Endothelial cell of umbilical vein (primary cell): ENCODE measurements around the gene FAM131B. TPM values are rescaled to one million over a fixed set of nuclear protein-coding genes. Genes with fewer than 3 reads are reported as not detected.

Experiments used
- BruUV-seq: library from RNA; stranded (reverse); fragments of 400-500 nt; replicated peaks from 2 replicates; lab custom pipeline; 2021; lab: Mats Ljungman, UMichigan
- CTCF ChIA-PET: fragments of 300-600, 350-600 bp; sonication (Branson Sonifier 250); formaldehyde crosslinking; loops from one replicate; lab custom pipeline; 2021; ENCODE audit warnings: antibody characterized with exemption, inconsistent platforms; lab: Charles Lee
- POLR2A ChIA-PET: fragments of 300-600, 350-600 bp; sonication (Branson Sonifier 250); formaldehyde crosslinking; loops from one replicate; lab custom pipeline; 2021; ENCODE audit warnings: antibody characterized with exemption, inconsistent platforms; lab: Charles Lee
- DNase-seq: peaks from one replicate; pipeline ENCODE4 v3.0.0-alpha.2; 2011; ENCODE audit warnings: low read depth, low spot score
- FAIRE-seq: peaks from 2 replicates; lab custom pipeline; 2011; peaks lifted over from hg19 to GRCh38; lab: Jason Lieb, UNC
- H2AFZ ChIP-seq: 2 replicates; pipeline ENCODE4 v1.6.0; 2012; ENCODE audit warnings: low read depth, low read length, control low read depth, inconsistent platforms
- H3K27ac ChIP-seq: 2 replicates; pipeline ENCODE4 v1.5.1; 2011; ENCODE audit warnings: low read depth, mild to moderate bottlenecking, control low read depth, low read length, moderate library complexity; ENCODE audit not compliant: insufficient read depth
- H3K27me3 ChIP-seq, 2 experiments: 2 replicates each; pipeline versions ENCODE4 v1.6.0 to v1.6.1; 2011; ENCODE audit warnings: low read length in 2 of 2, mixed read lengths in 1 of 2; ENCODE audit not compliant: control insufficient read depth in 2 of 2, insufficient read depth in 2 of 2
- H3K36me3 ChIP-seq, 2 experiments: 2 replicates in 1 of 2; 3 replicates in 1 of 2; pipeline ENCODE4 v1.5.1; 2011; ENCODE audit warnings: low read length in 2 of 2, mild to moderate bottlenecking in 1 of 2, moderate library complexity in 1 of 2; ENCODE audit not compliant: control insufficient read depth in 2 of 2, insufficient read depth in 2 of 2; ENCODE audit errors: extremely low read depth in 1 of 2
- H3K4me1 ChIP-seq: 3 replicates; pipeline ENCODE4 v1.5.1; 2011; ENCODE audit warnings: mild to moderate bottlenecking, low read length; ENCODE audit not compliant: control insufficient read depth, insufficient read depth; ENCODE audit errors: extremely low read depth
- H3K4me2 ChIP-seq: 2 replicates; pipeline ENCODE4 v1.6.1; 2011; ENCODE audit warnings: low read length, control low read depth, mixed read lengths; ENCODE audit not compliant: insufficient read depth
- H3K4me3 ChIP-seq, 3 experiments: fragments of 200-600 bp in 1 of 3; sonication (generic), shearing (Covaris generic) in 1 of 3; replicated peaks in 1 of 3; 2 replicates each; pipeline ENCODE4 v1.5.1; 2011 to 2016; ENCODE audit warnings: control low read depth in 3 of 3, low read length in 3 of 3, mild to moderate bottlenecking in 2 of 3, inconsistent platforms in 1 of 3, low read depth in 1 of 3, moderate library complexity in 1 of 3; ENCODE audit not compliant: insufficient read depth in 1 of 3
- H3K79me2 ChIP-seq: 2 replicates; pipeline ENCODE4 v1.6.0; 2012; ENCODE audit warnings: low read length, inconsistent platforms; ENCODE audit not compliant: control insufficient read depth, insufficient read depth
- H3K9ac ChIP-seq: replicated peaks from 2 replicates; pipeline ENCODE3; 2011; ENCODE audit warnings: low read length, control low read depth; ENCODE audit not compliant: insufficient read depth; ENCODE audit errors: extremely low read depth
- H3K9me1 ChIP-seq: replicated peaks from 3 replicates; pipeline ENCODE4 v1.6.0; 2011; ENCODE audit warnings: mild to moderate bottlenecking, low read length; ENCODE audit not compliant: control insufficient read depth, insufficient read depth; ENCODE audit errors: extremely low read depth
- H3K9me3 ChIP-seq: replicated peaks from 2 replicates; pipeline ENCODE4 v1.5.1; 2012; ENCODE audit warnings: low read length, inconsistent platforms; ENCODE audit not compliant: control insufficient read depth, insufficient read depth
- H4K20me1 ChIP-seq: replicated peaks from 2 replicates; pipeline ENCODE3; 2011; ENCODE audit warnings: mild to moderate bottlenecking, low read length; ENCODE audit not compliant: control insufficient read depth, insufficient read depth; ENCODE audit errors: extremely low read depth
- EZH2 ChIP-seq: IDR thresholded peaks from 2 replicates; pipeline ENCODE4 v1.6.1; 2012; ENCODE audit warnings: borderline replicate concordance, low read depth, mild to moderate bottlenecking, moderate library complexity, low read length, inconsistent platforms; ENCODE audit not compliant: severe bottlenecking
- FOS ChIP-seq: IDR thresholded peaks from 2 replicates; pipeline ENCODE4 v1.6.1; 2011; ENCODE audit warnings: mild to moderate bottlenecking, low read length, moderate library complexity, borderline replicate concordance; ENCODE audit not compliant: insufficient read depth
- GATA2 ChIP-seq: IDR thresholded peaks from 2 replicates; pipeline ENCODE4 v1.7.0; 2011; ENCODE audit warnings: low read depth, mild to moderate bottlenecking, moderate library complexity, mixed read lengths, low read length; ENCODE audit not compliant: insufficient read length, insufficient read depth
- JUN ChIP-seq: IDR thresholded peaks from 2 replicates; pipeline ENCODE4 v1.6.1; 2011; ENCODE audit warnings: borderline replicate concordance, low read depth; ENCODE audit not compliant: insufficient read length, insufficient read depth
- MAX ChIP-seq: IDR thresholded peaks from 2 replicates; pipeline ENCODE4 v1.6.1; 2011; ENCODE audit not compliant: insufficient read depth, insufficient read length
- MYC ChIP-seq: IDR thresholded peaks from one replicate; pipeline ENCODE4 v1.6.1; 2011; ENCODE audit warnings: mild to moderate bottlenecking, low read depth, low read length
- POLR2A ChIP-seq: IDR thresholded peaks from 2 replicates; pipeline ENCODE4 v1.6.1; 2012; ENCODE audit warnings: low read depth, mild to moderate bottlenecking, control low read depth, low read length
- POLR2AphosphoS5 ChIP-seq: IDR thresholded peaks from 2 replicates; pipeline ENCODE4 v1.6.1; 2012; ENCODE audit warnings: low read depth, mild to moderate bottlenecking, control low read depth, low read length, moderate library complexity; ENCODE audit not compliant: insufficient read depth
- dilution Hi-C: fragments of 300-500 bp; cut with MboI; formaldehyde crosslinking; loops from one replicate; pipeline ENCODE4 v1.15.0; 2019; ENCODE audit warnings: low sequenced_read_pairs; ENCODE audit not compliant: extremely low pct_ligation_motif_present
- intact Hi-C: fragments of 100-400 bp; cut with micrococcal nuclease; formaldehyde crosslinking; loops from one replicate; pipeline ENCODE4 v1.10.0; 2022
- polyA plus RNA-seq, 4 experiments: library from polyadenylated mRNA; depleted of rRNA in 3 of 4; stranded (reverse) in 3 of 4; unstranded in 1 of 4; fragments of >200 nt; gene quantifications; 2 replicates each; pipeline versions ENCODE4 v1.2.1 to v1.2.3, GENCODE V29; 2011 to 2012; ENCODE audit warnings: missing spikeins in 1 of 4
- total RNA-seq: library from RNA; stranded (reverse); gene quantifications from 2 replicates; pipeline ENCODE4 v1.2.3, GENCODE V29; 2021
- TF ChIP-seq, protein P1 (sequence below), 2 donors: IDR thresholded peaks; 1 replicate in 1 of 2; 2 replicates in 1 of 2; pipeline ENCODE4 v1.5.1; 2011; ENCODE audit warnings: low read length in 2 of 2, mild to moderate bottlenecking in 2 of 2, moderate library complexity in 2 of 2, control low read depth in 1 of 2, inconsistent platforms in 1 of 2, low read depth in 1 of 2; ENCODE audit not compliant: insufficient read depth in 1 of 2; ENCODE audit errors: extremely low read depth in 1 of 2

The FAM131B gene
- total and polyA plus RNA-seq, 2 donors (not counting 3 experiments of a cell fraction or from before 2014, with no cell fraction given): 1.6 to 1.8 TPM

DNA sequence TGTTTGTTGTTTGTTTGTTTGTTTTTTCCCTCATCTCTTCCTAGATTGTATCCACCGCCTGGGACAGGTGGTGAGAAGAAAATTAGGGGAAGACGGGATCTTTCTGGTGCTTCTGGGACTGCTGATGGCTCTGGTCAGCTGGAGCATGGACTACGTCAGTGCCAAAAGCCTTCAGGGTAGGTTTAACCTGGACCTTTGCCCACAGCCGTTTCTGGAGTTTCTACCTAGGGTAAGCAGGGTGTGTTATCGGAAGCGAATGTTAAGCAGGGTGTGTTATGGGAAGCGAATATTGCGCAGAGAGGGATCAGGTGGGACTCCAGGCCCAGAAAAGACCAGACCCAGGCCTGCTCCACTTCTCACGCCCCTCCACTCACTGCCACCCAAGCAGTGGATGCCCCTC is 41.9 kb downstream of the FAM131B start:
- Histone ChIP-seq H3K27ac (no peak overlapping the region), H2AFZ (no peak overlapping the region), H3K4me3 (no peak overlapping the region), H3K36me3 (no peaks in the 10 kb centered on the region), H4K20me1 (no peaks in the 10 kb centered on the region), H3K4me2 (no peak overlapping the region), H3K9me3 (no peaks in the 10 kb centered on the region), H3K4me1 (no peaks in the 10 kb centered on the region), H3K79me2 (no peaks in the 10 kb centered on the region), H3K27me3 (peaks cover 0 to under 1% of the 10 kb centered on the region in 2 experiments), H3K9ac (no peak overlapping the region), H3K9me1 (no peaks in the 10 kb centered on the region)
- FAIRE-seq: no peak
- ChIA-PET CTCF (interaction anchor here (1.0 kb wide), 1 partner anchor 9 kb away, joined by 3 read pairs; no protein-coding TSS in a partner anchor), POLR2A (no interaction called here)
- no TSS peak for BruUV-seq
- TF ChIP-seq GATA2 (no peak), POLR2AphosphoS5 (no peak), POLR2A (no peak), MYC (no peak), FOS (no peak), EZH2 (no peak), MAX (no peak), JUN (no peak)
- TF ChIP-seq, protein P1, sequence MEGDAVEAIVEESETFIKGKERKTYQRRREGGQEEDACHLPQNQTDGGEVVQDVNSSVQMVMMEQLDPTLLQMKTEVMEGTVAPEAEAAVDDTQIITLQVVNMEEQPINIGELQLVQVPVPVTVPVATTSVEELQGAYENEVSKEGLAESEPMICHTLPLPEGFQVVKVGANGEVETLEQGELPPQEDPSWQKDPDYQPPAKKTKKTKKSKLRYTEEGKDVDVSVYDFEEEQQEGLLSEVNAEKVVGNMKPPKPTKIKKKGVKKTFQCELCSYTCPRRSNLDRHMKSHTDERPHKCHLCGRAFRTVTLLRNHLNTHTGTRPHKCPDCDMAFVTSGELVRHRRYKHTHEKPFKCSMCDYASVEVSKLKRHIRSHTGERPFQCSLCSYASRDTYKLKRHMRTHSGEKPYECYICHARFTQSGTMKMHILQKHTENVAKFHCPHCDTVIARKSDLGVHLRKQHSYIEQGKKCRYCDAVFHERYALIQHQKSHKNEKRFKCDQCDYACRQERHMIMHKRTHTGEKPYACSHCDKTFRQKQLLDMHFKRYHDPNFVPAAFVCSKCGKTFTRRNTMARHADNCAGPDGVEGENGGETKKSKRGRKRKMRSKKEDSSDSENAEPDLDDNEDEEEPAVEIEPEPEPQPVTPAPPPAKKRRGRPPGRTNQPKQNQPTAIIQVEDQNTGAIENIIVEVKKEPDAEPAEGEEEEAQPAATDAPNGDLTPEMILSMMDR (IDR thresholded peaks at IDR 0.05; ENCODE audit: extremely low read depth in 1 of 2, insufficient read depth in 1 of 2, low read depth in 1 of 2, low read length in 2 of 2): no peak
- intact Hi-C loops (no loop called here), dilution Hi-C loops (no loop called here)
- DNase-seq: no peak
